Neuron (in vitro differentiated cells): ENCODE results near the gene IRF1.

Experiments
- H2AFZ ChIP-seq: one replicate; pipeline ENCODE4 v1.6.1; 2013; ENCODE audit warnings: low read depth, mild to moderate bottlenecking, inconsistent platforms, low read length, moderate library complexity
- H3K27me3 ChIP-seq: one replicate; pipeline ENCODE4 v1.6.1; 2013; ENCODE audit warnings: low read length; ENCODE audit not compliant: insufficient read depth
- H3K36me3 ChIP-seq: one replicate; pipeline ENCODE4 v1.6.1; 2013; ENCODE audit warnings: low read length; ENCODE audit not compliant: insufficient read depth
- H3K4me1 ChIP-seq: one replicate; pipeline ENCODE4 v1.6.1; 2013; ENCODE audit warnings: low read length; ENCODE audit not compliant: insufficient read depth
- H3K4me3 ChIP-seq: 2 replicates; pipeline ENCODE4 v1.5.1; 2013; ENCODE audit warnings: mild to moderate bottlenecking, low read length, moderate library complexity
- H3K9me3 ChIP-seq: one replicate; pipeline ENCODE4 v1.6.1; 2013; ENCODE audit warnings: low read length

IRF1 gene

GRCh38 chr5:132462856-132463745, 27.5 kb downstream of the IRF1 start:
- Histone ChIP-seq H3K27me3 (no peaks in the 10 kb centered on the region), H3K9me3 (no peaks in the 10 kb centered on the region), H2AFZ (no peak overlapping the region), H3K4me3 (no peak overlapping the region), H3K36me3 (no peaks in the 10 kb centered on the region), H3K4me1 (no peaks in the 10 kb centered on the region)

- no peaks in the 10 kb centered on the region for H3K4me1 ChIP-seq
- no peaks in the 10 kb centered on the region for H3K9me3 ChIP-seq
- no peaks in the 10 kb centered on the region for H3K27me3 ChIP-seq
- H3K36me3 ChIP-seq, result no peaks in the 10 kb centered on the region
- H2AFZ ChIP-seq, result no peak overlapping the region
- no peak overlapping the region for H3K4me3 ChIP-seq
Observed at GRCh38 chr5:132462333-132462732, 28.2 kb downstream of the IRF1 start.

- no peak overlapping the region for H2AFZ ChIP-seq
- no peaks in the 10 kb centered on the region for H3K9me3 ChIP-seq
- H3K4me3 ChIP-seq, result no peak overlapping the region
- no peaks in the 10 kb centered on the region for H3K4me1 ChIP-seq
- no peaks in the 10 kb centered on the region for H3K36me3 ChIP-seq
- no peaks in the 10 kb centered on the region for H3K27me3 ChIP-seq
Observed at GRCh38 chr5:132461569-132462070, 29.0 kb downstream of the IRF1 start.

GRCh38 chr5:132460846-132461568, 29.6 kb downstream of the IRF1 start:
- Histone ChIP-seq H3K4me1 (peaks cover under 1% of the 10 kb centered on the region), H3K9me3 (no peaks in the 10 kb centered on the region), H3K36me3 (no peaks in the 10 kb centered on the region), H2AFZ (no peak overlapping the region), H3K4me3 (no peak overlapping the region), H3K27me3 (no peaks in the 10 kb centered on the region)

GRCh38 chr5:132459983-132460838, 30.4 kb downstream of the IRF1 start:
- no peaks in the 10 kb centered on the region for H3K36me3 ChIP-seq
- peaks cover 2% of the 10 kb centered on the region for H3K4me1 ChIP-seq
- H3K4me3 ChIP-seq, result no peak overlapping the region
- H3K9me3 ChIP-seq, result no peaks in the 10 kb centered on the region
- no peaks in the 10 kb centered on the region for H3K27me3 ChIP-seq
- no peak overlapping the region for H2AFZ ChIP-seq

GRCh38 chr5:132459031-132459982, 31.3 kb downstream of the IRF1 start:
- H3K36me3 ChIP-seq, result no peaks in the 10 kb centered on the region
- H3K9me3 ChIP-seq, result no peaks in the 10 kb centered on the region
- peaks cover 2% of the 10 kb centered on the region for H3K4me1 ChIP-seq
- no peaks in the 10 kb centered on the region for H3K27me3 ChIP-seq
- H3K4me3 ChIP-seq, result no peak overlapping the region
- no peak overlapping the region for H2AFZ ChIP-seq

- H3K4me1 ChIP-seq, result peaks cover 2% of the 10 kb centered on the region
Observed at GRCh38 chr5:132458651-132459030, 31.9 kb downstream of the IRF1 start.

GRCh38 chr5:132458226-132458560, 32.4 kb downstream of the IRF1 start:
- Histone ChIP-seq H2AFZ (no peak overlapping the region), H3K36me3 (no peaks in the 10 kb centered on the region), H3K27me3 (no peaks in the 10 kb centered on the region), H3K9me3 (no peaks in the 10 kb centered on the region), H3K4me3 (no peak overlapping the region), H3K4me1 (peaks cover 2% of the 10 kb centered on the region)

More at GRCh38 chr5:132458651-132459030, 31.9 kb downstream of the IRF1 start:
- Histone ChIP-seq H2AFZ (no peak overlapping the region), H3K27me3 (no peaks in the 10 kb centered on the region), H3K36me3 (no peaks in the 10 kb centered on the region), H3K4me3 (no peak overlapping the region), H3K9me3 (no peaks in the 10 kb centered on the region)

- H3K36me3 ChIP-seq, result no peaks in the 10 kb centered on the region
- H3K4me3 ChIP-seq, result no peak overlapping the region
- peaks cover 2% of the 10 kb centered on the region for H3K4me1 ChIP-seq
- H2AFZ ChIP-seq, result no peak overlapping the region
- no peaks in the 10 kb centered on the region for H3K9me3 ChIP-seq
- no peaks in the 10 kb centered on the region for H3K27me3 ChIP-seq
Observed at GRCh38 chr5:132457371-132458225, 33.0 kb downstream of the IRF1 start.

GRCh38 chr5:132456987-132457361, 33.6 kb downstream of the IRF1 start:
- no peaks in the 10 kb centered on the region for H3K9me3 ChIP-seq
- H2AFZ ChIP-seq, result no peak overlapping the region
- no peak overlapping the region for H3K4me3 ChIP-seq
- no peaks in the 10 kb centered on the region for H3K36me3 ChIP-seq
- no peaks in the 10 kb centered on the region for H3K27me3 ChIP-seq
- peaks cover 2% of the 10 kb centered on the region for H3K4me1 ChIP-seq

GRCh38 chr5:132456296-132456986, 34.1 kb downstream of the IRF1 start:
- Histone ChIP-seq H3K4me1 (peaks cover 2% of the 10 kb centered on the region), H3K9me3 (no peaks in the 10 kb centered on the region), H2AFZ (no peak overlapping the region), H3K27me3 (no peaks in the 10 kb centered on the region), H3K4me3 (no peak overlapping the region), H3K36me3 (no peaks in the 10 kb centered on the region)
